ENCODE results near the gene MICU1.
A peak's percentile ranks its signal among the peaks of the same experiment; 100 is the strongest.

MICU1 gene

GRCh38 chr10:72323108-72323749, 302.6 kb downstream of the MICU1 start:
- no peak overlapping the region for H3K4me3 ChIP-seq (ENCODE audit: low read depth, low read length)
- in situ Hi-C loops (cut with HindIII; ENCODE audit: low sequenced_read_pairs) = loop anchor here (5.0 to 25.0 kb wide), 2 partner anchors 196 to 436 kb away; no protein-coding TSS in a partner anchor
- no peak for TF ChIP-seq CTCF (IDR thresholded peaks at IDR 0.05; ENCODE audit: low read depth, low read length, missing control alignments)

GRCh38 chr10:72322280-72323058, 303.4 kb downstream of the MICU1 start:
- in situ Hi-C loops (cut with HindIII; ENCODE audit: low sequenced_read_pairs) = loop anchor here (5.0 to 25.0 kb wide), 2 partner anchors 195 to 435 kb away; no protein-coding TSS in a partner anchor
- no peak for DNase-seq (ENCODE audit: low read depth)
- H3K4me3 ChIP-seq (ENCODE audit: low read depth, low read length) = no peak overlapping the region
- no peak for TF ChIP-seq CTCF (IDR thresholded peaks at IDR 0.05; ENCODE audit: low read depth, low read length, missing control alignments)

More at GRCh38 chr10:72323108-72323749, 302.6 kb downstream of the MICU1 start:
- DNase-seq (ENCODE audit: low read depth) = no peak

GRCh38 chr10:72322030-72322279, 303.9 kb downstream of the MICU1 start:
- in situ Hi-C loops (cut with HindIII; ENCODE audit: low sequenced_read_pairs) = loop anchor here (5.0 to 25.0 kb wide), 2 partner anchors 195 to 435 kb away; no protein-coding TSS in a partner anchor
- no peak for TF ChIP-seq CTCF (IDR thresholded peaks at IDR 0.05; ENCODE audit: low read depth, low read length, missing control alignments)
- DNase-seq (ENCODE audit: low read depth) = no peak
- H3K4me3 ChIP-seq (ENCODE audit: low read depth, low read length) = no peak overlapping the region

GRCh38 chr10:72321248-72322029, 304.4 kb downstream of the MICU1 start:
- TF ChIP-seq CTCF (IDR thresholded peaks at IDR 0.05; ENCODE audit: low read depth, low read length, missing control alignments) = no peak
- DNase-seq (ENCODE audit: low read depth) = no peak
- in situ Hi-C loops (cut with HindIII; ENCODE audit: low sequenced_read_pairs) = loop anchor here (5.0 to 25.0 kb wide), 2 partner anchors 194 to 434 kb away; no protein-coding TSS in a partner anchor
- H3K4me3 ChIP-seq (ENCODE audit: low read depth, low read length) = no peak overlapping the region

GRCh38 chr10:72320676-72321247, 305.1 kb downstream of the MICU1 start:
- no peak for TF ChIP-seq CTCF (IDR thresholded peaks at IDR 0.05; ENCODE audit: low read depth, low read length, missing control alignments)
- peak; percentile 80 for DNase-seq (ENCODE audit: low read depth)
- no peak overlapping the region for H3K4me3 ChIP-seq (ENCODE audit: low read depth, low read length)
- in situ Hi-C loops (cut with HindIII; ENCODE audit: low sequenced_read_pairs) = loop anchor here (5.0 to 25.0 kb wide), 2 partner anchors 193 to 433 kb away; no protein-coding TSS in a partner anchor

Measured in astrocyte of the cerebellum (primary cell).